ENCODE measurements around the gene INO80D.
A peak's percentile ranks its signal among the peaks of the same experiment; 100 is the strongest.
"Not testable (repeated sequence)": the region's sequence is repeated elsewhere in the genome, so short reads cannot be mapped to it uniquely, and the experiment has no call there.

Gene INO80D

GRCh38 chr2:206085742-206086445 lies at the start of gene INO80D:
Gene INO80D (minus strand): TSS chr2:206086174. CDS start chr2:206063016, 23,158 bp downstream.
- DNase-seq: peak; percentile 28

- DNase-seq: no peak
These were observed 41.7 kb upstream of the INO80D start for GRCh38 chr2:206127656-206128055.

GRCh38 chr2:206125901-206126300 lies 39.9 kb upstream of the INO80D start:
- DNase-seq: no peak

GRCh38 chr2:206122569-206122968 lies 36.6 kb upstream of the INO80D start:
- DNase-seq: not testable (repeated sequence)

- DNase-seq: no peak
These were observed 30.3 kb upstream of the INO80D start for GRCh38 chr2:206116278-206116677.

GRCh38 chr2:206115026-206115578 lies 29.1 kb upstream of the INO80D start:
- no peak for DNase-seq

GRCh38 chr2:206112846-206113547 lies 27.0 kb upstream of the INO80D start:
- no peak for DNase-seq

GRCh38 chr2:206112108-206112507 lies 26.1 kb upstream of the INO80D start:
- DNase-seq: no peak

GRCh38 chr2:206108713-206109112 lies 22.7 kb upstream of the INO80D start:
- no peak for DNase-seq

- no peak for DNase-seq
These were observed 19.6 kb upstream of the INO80D start for GRCh38 chr2:206105541-206105940.

- DNase-seq: no peak
These were observed 19.1 kb upstream of the INO80D start for GRCh38 chr2:206105038-206105437.

GRCh38 chr2:206098872-206099271 lies 12.9 kb upstream of the INO80D start:
- DNase-seq: not testable (repeated sequence)

- DNase-seq: no peak
These were observed 12.5 kb upstream of the INO80D start for GRCh38 chr2:206098471-206098870.

GRCh38 chr2:206096876-206097275 lies 10.9 kb upstream of the INO80D start:
- no peak for DNase-seq

- no peak for DNase-seq
These were observed 9.8 kb upstream of the INO80D start for GRCh38 chr2:206095536-206096332.

- DNase-seq: no peak
These were observed 6.3 kb upstream of the INO80D start for GRCh38 chr2:206092297-206092696.

GRCh38 chr2:206088248-206088647 lies 2.3 kb upstream of the INO80D start:
- no peak for DNase-seq

GRCh38 chr2:206086716-206087350 lies 859 bp upstream of the INO80D start:
- DNase-seq: no peak

GRCh38 chr2:206084870-206085741 lies 868 bp downstream of the INO80D start:
- DNase-seq: no peak

- no peak for DNase-seq
These were observed 1.5 kb downstream of the INO80D start for GRCh38 chr2:206084439-206084869.

- no peak for DNase-seq
These were observed 2.2 kb downstream of the INO80D start for GRCh38 chr2:206083602-206084438.
